HG02840 (cell line): Measurements from ENCODE around the gene SPACA4.
"Not testable (repeated sequence)": the region's sequence is repeated elsewhere in the genome, so short reads cannot be mapped to it uniquely, and the experiment has no call there.

Experiments
- ATAC-seq: cut with Tn5 transposase; IDR thresholded peaks from one replicate; pipeline ENCODE4 v1.9.1; 2021; ENCODE audit warnings: mild to moderate bottlenecking, moderate library complexity, moderate number of reproducible peaks; ENCODE audit not compliant: unreplicated experiment, low FRiP score

The SPACA4 gene

DNA sequence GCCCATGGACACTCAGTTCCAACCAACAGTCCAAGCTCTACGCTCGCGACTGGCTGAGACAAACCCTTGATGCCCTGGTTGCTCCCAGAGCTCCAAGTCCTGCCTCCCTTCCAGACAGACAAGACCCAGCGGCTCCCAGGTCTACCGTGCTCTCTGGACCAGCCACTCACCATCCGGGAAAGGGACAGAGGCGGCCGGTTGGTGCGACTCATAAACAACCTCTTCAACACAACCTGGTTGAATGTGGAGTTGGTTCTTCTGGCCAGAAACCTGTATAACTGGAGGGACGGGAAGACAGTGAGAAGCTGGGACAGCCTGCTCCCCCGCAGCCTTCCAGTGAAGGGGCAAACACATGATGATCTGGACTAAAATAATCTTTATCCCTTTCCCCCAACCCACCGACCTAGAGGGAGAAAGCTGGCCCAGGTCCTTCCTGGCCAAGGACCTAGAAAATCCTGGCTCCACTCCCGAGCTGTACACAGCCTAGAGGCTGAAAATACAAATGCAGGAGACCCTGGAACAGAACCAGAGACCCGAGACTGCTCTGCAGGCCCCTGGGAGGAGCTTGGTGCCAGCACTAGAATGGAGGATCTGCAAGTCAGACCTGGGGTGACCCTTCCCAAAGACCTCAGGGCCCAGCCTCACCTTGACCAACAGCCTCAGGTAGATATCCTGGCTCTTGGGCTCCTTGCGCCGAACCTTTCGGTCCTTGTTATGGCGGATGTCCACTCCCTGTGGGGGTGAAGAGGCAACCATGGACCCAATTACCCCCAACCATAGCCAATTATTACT is 10.8 kb downstream of the SPACA4 start:
- ATAC-seq, result no peak

DNA sequence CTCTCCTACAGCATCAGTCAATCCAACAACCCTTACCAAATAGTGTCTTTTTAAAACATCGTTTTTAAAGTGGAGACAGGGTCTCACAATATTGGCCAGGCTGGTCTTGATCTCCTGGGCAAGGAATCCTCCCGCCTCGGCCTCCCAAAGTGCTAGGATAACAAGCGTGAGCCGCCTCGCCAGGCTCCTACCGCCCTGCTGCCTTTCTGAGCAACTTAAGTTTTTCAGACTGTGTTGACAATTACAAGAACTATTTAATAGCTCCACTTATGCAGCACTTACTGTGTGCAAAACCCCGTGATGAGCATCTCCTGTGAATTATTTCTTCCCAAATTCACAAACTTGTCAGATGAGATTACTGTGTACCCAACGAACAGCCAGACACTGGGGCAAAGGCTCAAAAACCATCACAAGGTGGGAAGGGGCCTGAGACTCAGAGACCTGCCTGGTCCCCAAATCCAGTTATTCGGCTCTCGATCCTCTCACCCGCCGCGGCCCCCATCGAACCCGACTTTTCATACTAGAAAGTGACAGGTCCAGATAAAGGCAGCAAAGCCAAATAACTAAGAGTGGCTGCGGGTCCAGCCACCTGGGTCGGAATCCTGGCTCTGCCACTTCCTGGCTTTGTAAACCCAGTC is 11.9 kb downstream of the SPACA4 start:
- no peak for ATAC-seq

DNA sequence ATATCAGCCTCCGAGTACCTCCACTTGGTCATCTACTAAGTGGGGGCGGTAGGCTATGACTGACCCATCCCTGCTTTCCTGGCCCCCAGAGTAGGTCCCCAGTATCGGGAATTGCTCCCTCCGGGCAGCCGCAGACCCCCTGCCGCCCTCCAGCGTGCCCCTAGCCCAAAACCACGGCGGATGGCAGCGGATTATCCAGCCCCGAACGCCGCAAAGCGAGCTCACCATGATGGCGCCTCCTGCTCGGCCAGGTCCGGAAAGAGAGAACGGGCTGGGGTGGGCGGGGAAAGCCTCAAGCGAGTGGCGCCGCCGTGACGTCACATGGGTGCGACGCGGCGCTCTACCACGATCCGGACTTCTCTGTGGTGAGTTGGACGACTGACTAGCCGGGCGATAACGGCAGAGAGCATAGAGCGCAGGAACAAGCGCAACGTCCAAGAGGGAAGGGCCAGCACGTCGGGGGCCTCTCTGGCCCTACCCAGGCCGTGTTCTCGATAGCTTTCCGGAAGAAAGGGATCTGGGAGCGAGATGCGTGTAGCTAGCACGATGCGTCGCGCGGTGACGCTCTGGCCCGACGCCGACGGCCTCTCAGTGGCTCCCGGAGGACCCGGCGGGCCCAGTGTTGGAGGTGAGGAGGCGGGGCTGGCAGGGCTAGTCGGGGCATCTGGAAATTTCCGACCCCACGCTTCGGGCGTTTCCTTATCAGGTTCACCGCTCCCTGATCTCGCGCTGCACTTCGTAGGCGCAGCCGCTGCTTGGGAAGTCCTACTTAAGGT is 12.6 kb downstream of the SPACA4 start, which contains the start of the genes RPL18 and SPHK2:
Gene RPL18 (minus strand): TSS at position 263 of the 776 bp plus-strand sequence. CDS start 35 bp downstream, at position 228.
Gene SPHK2 (plus strand): TSS at position 591 of the 776 bp plus-strand sequence. CDS start 1,009 bp downstream, outside the sequence.
- ATAC-seq, result peak; percentile 85

DNA sequence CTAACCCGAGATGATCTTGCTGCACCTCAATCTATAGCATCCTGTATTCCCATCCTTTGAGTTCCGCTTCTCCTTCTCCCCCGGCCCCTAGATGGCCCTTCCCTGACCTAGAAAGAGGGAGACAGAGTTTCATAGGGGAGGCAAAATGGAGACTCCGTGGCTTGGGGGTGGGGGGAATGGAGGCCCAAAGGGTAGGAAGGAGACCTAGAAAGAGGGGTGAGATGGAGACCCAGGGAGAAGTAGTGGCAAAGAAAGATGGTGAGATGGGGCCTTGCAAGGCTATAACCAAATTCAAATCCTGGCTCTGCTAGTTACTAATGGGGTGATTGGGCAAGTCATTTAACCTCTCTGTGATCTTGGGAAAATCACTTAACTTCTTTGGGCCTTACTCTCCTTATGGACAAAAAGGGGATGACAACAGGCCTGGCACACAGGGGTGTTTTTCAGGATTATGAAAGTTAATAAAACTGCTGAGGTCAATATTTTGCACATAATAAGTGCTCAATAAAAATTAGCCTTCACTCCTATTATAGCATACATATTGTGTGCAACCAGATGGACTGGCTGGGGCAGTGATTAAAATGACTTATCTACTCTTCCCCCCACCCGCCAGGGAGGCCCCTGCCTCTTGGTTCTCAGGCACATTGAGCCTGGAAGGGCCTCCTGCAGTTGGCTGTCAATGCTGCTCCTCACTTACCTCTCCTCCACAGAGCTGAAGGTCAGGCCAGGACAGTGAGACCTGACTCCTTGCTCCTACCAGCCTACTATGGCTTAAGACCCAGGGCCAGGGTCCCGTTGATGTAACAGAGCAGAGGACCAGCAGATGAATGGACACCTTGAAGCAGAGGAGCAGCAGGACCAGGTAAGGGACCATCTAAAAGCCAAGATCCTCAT is 13.4 kb downstream of the SPACA4 start:
- no peak for ATAC-seq

DNA sequence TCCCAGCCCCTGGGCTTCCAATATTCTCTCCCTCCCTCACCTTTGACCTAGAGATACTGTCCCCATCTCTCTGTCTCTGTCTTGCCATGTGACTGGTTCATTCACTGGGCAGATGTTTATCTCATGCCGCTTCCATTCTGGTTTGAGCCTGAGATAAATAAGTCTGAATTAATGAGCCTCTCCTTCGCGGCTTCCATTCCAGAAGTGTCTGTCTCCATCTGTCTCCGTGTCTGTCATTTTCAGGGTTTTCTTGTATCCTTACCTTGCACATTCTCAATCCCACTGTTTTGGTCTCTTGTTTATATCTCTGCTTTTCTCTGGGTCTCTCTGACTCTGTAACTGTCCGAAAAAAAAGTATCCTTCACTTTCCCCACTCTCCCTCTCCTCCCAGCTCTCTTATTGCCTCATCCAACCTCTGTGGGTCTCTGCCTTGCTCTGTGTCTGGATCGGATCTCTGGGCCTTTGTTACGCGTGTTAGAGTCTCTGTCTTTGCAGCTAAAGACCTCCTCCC is 17.1 kb downstream of the SPACA4 start:
- ATAC-seq, result no peak

DNA sequence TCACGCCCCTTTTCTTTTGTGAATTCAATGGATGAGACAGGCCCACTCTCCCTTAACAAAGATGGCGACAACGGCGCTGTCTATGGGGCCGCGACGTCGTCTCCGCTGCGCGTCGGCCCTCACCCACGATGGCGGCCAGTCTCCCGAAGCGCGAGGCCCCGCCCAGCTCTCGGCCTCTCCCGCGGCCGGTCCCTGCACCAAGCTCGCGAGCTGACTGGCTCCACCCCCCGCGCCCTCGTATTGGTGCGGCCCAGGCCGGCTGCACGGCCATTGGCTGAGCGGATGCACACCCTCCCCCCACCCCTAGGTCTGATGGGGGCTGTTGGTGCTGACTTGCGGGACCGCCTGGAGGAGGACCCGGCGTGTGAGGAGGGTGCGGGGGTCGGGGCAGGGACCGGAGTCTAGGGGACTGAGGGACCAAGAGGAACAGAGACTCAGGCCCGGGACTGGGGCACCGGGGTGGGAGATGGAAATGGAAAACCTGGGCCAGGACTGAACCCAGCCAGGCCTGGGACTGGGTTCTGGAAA is 17.6 kb downstream of the SPACA4 start:
- ATAC-seq, result peak; percentile 41

DNA sequence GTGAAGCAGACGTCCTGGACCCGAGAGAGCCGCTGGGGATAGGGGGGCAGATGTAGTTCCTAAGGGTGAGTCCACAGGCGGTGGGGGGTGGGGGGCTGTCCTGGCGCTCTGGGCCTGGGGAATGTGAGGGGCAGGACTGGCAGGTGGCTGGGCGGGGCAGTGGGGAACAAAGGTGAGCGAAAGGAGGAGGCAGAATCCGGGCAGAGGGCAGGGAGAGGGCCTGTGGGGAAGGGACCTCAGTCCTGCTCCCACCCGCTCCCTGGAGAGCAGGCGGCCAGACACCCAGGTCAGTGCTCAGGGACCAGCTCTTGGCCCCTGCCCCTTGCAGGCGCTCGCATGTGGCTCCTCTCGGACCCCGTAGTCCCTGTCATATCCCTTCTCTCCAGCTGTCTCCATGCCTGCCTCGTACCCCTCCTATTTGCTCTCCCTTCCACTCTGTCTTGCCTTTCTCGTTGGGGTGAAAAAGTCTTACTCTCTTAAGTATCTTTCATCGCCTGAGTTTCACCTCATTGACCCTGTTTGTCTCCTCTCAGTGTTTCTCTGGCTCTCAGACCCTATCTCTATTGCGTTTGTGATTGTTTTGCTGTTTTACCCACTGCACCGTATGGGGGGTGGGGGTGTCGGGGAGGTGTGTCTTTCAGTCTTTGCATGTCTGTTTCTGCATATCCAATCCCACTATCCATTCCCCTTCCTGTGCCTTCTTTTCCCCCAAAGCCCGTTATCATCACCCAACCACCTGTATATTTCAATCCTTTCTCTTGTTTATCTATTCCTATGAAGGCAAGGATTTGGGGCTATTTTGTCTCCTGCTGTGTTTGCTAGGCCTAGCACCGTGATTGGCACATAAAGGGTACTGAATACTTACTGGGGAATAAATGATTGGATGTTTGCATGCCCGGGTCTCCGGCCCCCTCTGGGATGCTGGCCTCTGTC is 18.5 kb downstream of the SPACA4 start:
- ATAC-seq, result no peak

DNA sequence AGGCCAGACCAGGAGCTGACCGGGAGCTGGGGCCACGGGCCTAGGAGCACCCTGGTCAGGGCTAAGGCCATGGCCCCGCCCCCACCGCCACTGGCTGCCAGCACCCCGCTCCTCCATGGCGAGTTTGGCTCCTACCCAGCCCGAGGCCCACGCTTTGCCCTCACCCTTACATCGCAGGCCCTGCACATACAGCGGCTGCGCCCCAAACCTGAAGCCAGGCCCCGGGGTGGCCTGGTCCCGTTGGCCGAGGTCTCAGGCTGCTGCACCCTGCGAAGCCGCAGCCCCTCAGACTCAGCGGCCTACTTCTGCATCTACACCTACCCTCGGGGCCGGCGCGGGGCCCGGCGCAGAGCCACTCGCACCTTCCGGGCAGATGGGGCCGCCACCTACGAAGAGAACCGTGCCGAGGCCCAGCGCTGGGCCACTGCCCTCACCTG is 19.4 kb downstream of the SPACA4 start:
- no peak for ATAC-seq

DNA sequence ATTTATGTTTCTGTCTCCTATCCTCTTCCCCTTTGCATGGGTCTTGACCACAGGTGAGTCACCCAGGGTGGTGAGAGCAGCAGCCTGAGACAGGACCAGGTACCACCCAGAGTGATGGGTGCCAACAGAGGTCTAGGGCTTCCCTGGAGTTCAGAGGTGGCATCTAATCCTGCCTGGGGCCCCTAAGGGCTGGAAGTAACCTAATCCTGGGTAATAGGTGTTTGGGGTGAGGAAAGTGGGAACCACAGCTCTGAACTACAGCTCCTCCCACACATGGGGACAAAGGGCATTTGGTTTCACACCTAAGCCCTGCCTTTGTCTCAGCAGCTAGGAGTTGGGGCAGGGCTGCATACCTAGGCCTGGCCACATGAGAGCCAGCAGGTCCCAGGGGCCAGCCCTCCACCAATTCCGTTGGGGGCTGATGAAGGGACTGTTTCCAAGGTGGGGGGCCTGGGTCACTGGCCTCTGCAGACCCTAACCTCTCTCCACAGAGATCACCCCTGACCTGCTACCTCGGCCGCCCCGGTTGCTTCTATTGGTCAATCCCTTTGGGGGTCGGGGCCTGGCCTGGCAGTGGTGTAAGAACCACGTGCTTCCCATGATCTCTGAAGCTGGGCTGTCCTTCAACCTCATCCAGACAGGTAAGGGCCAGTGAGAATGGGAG is 20.8 kb downstream of the SPACA4 start:
- ATAC-seq, result no peak

DNA sequence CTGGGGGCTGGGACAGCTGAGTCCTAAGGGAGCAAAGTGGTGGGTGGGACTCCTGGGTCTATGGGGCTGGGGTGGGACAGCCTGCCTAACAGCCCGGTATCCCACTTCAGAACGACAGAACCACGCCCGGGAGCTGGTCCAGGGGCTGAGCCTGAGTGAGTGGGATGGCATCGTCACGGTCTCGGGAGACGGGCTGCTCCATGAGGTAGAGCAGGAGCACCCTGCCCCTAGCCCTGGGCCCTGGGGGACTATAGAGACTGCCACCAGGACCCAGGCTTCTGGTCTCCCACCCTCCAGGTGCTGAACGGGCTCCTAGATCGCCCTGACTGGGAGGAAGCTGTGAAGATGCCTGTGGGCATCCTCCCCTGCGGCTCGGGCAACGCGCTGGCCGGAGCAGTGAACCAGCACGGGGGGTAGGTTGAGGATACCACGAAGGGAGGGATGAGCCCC is 21.3 kb downstream of the SPACA4 start:
- ATAC-seq, result no peak

DNA sequence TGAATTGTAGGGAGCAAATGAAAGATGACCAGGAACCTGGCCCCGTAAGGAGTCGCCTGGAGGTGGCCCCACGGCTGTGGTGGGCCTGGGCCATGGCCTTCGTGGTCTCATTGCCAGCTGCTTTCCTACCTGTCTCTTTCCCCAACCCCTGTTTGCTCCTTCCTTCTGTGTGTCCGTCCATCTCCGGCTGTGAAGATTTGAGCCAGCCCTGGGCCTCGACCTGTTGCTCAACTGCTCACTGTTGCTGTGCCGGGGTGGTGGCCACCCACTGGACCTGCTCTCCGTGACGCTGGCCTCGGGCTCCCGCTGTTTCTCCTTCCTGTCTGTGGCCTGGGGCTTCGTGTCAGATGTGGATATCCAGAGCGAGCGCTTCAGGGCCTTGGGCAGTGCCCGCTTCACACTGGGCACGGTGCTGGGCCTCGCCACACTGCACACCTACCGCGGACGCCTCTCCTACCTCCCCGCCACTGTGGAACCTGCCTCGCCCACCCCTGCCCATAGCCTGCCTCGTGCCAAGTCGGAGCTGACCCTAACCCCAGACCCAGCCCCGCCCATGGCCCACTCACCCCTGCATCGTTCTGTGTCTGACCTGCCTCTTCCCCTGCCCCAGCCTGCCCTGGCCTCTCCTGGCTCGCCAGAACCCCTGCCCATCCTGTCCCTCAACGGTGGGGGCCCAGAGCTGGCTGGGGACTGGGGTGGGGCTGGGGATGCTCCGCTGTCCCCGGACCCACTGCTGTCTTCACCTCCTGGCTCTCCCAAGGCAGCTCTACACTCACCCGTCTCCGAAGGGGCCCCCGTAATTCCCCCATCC is 22.1 kb downstream of the SPACA4 start:
- no peak for ATAC-seq

DNA sequence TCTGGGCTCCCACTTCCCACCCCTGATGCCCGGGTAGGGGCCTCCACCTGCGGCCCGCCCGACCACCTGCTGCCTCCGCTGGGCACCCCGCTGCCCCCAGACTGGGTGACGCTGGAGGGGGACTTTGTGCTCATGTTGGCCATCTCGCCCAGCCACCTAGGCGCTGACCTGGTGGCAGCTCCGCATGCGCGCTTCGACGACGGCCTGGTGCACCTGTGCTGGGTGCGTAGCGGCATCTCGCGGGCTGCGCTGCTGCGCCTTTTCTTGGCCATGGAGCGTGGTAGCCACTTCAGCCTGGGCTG is 22.7 kb downstream of the SPACA4 start:
- no peak for ATAC-seq

DNA sequence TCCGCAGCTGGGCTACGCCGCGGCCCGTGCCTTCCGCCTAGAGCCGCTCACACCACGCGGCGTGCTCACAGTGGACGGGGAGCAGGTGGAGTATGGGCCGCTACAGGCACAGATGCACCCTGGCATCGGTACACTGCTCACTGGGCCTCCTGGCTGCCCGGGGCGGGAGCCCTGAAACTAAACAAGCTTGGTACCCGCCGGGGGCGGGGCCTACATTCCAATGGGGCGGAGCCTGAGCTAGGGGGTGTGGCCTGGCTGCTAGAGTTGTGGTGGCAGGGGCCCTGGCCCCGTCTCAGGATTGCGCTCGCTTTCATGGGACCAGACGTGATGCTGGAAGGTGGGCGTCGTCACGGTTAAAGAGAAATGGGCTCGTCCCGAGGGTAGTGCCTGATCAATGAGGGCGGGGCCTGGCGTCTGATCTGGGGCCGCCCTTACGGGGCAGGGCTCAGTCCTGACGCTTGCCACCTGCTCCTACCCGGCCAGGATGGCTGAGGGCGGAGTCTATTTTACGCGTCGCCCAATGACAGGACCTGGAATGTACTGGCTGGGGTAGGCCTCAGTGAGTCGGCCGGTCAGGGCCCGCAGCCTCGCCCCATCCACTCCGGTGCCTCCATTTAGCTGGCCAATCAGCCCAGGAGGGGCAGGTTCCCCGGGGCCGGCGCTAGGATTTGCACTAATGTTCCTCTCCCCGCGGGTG is 23.2 kb downstream of the SPACA4 start:
- no peak for ATAC-seq

DNA sequence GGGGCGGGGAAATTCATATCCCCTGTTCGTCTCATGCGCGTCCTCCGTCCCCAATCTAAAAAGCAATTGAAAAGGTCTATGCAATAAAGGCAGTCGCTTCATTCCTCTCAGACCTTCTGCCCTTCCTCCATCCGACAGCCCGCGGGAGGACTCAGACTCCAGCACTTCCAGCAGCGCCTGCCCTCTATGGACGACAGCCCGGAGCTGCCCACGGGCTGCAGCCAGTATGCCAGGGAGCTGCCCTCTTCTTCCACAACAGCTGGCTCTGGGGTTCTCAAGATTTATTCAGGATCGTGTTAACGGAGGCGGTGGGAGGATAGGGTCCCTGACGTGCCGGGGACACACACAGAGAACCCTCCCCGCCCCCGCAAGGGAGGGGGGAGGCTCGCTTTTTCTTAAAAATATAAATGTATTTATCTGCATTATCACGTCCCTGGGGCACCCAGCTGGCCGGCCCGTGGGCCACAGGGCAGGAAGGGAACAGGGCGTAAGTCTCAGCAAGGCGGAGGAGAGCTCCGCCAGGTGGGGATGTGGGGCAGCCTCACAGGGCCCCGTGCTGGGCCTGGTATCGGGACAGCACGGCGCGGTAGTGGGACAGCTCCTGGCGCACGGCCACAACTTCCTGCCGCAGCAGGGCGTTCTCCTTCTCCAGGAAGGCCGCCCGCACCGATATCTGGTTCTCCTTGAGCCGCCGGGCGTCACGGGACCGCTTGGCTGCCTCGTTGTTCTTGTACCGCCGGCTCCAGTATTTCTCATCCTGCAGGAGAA is 23.9 kb downstream of the SPACA4 start:
- no peak for ATAC-seq

DNA sequence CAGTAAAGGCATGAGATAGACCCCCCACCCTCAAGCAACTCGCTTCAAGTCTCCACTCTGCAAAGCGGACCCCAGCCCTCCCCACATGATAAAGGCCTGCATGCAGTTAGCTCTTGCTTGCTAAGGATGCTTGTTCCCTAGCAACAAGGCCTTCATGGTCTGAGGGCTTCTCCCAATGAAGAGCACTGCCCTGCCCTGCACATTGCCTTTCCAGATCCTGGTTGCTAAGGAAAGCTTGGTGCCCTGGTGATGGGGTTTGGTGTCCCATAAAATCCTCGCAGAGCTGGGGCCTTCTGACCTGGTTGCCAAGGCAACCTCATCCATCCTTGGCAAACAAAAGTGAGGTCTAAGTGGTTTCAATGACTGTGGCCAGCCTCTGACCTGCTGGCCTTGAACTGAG is 24.7 kb downstream of the SPACA4 start:
- no peak for ATAC-seq

DNA sequence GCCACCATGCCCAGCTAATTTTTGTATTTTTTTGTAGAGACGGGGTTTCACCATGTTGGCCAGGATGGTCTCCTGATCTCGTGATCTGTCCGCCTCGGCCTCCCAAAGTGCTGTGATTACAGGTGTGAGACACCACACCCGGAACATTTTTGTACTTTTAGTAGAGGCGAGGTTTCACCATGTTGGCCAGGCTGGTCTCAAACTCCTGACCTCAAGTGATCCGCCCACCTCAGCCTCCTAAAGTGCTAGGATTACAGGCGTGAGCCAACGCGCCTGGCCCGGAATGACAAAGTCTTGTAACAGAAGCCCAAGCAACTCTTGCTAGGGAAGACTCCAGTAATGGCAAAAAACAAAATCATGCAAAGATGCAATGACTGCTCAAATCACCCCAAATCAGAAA is 25.7 kb downstream of the SPACA4 start:
- not testable (repeated sequence) for ATAC-seq
